ENCODE data around the gene TOMM40. TPM values are rescaled to one million over a fixed set of nuclear protein-coding genes. Genes with fewer than 3 reads are reported as not detected.

The TOMM40 gene
- total and polyA plus RNA-seq, 9 of the 15 experiments (the other 6 are each of a cell fraction or from before 2014, with no cell fraction given): 0.89 to 290 (median 160) TPM

- TF ChIP-seq ATF6 (CRISPR knock-in tag; IDR thresholded peaks at IDR 0.05) (0 out of 2 replicates have a peak, but pooled peaks have one; percentile 80), ZBTB40 (IDR thresholded peaks at IDR 0.05) (no peak; the same call in 1 of the 2 replicates), ZBTB40 (CRISPR knock-in tag; IDR thresholded peaks at IDR 0.05) (no peak), POLR2G (IDR thresholded peaks at IDR 0.05; ENCODE audit: low read depth, low read length) (0 out of 2 replicates have a peak, but pooled peaks have one; percentile 40), ZNF79 (CRISPR knock-in tag; IDR thresholded peaks at IDR 0.05; ENCODE audit: low read depth) (no peak), ZBTB49 (CRISPR knock-in tag; IDR thresholded peaks at IDR 0.05; ENCODE audit: borderline replicate concordance) (no peak), FOXM1 (IDR thresholded peaks at IDR 0.05; ENCODE audit: low read depth) (no peak), FOXM1 (CRISPR knock-in tag; IDR thresholded peaks at IDR 0.05; ENCODE audit: low read depth) (no peak), HDGF (IDR thresholded peaks at IDR 0.05) (0 out of 2 replicates have a peak, but pooled peaks have one; percentile 24), THRA (IDR thresholded peaks at IDR 0.05) (no peak), NCOA6 (IDR thresholded peaks at IDR 0.05) (no peak), MEF2A (IDR thresholded peaks at IDR 0.05; ENCODE audit: control insufficient read depth, low read depth, low read length) (no peak)
These were observed 52.8 kb downstream of the TOMM40 start (continued) for GRCh38 chr19:44943801-44944249.

Measured in K562 (cell line).